Measurements from ENCODE around the gene RPL35A.
A peak's percentile ranks its signal among the peaks of the same experiment; 100 is the strongest.
"Not testable (repeated sequence)": the region's sequence is repeated elsewhere in the genome, so short reads cannot be mapped to it uniquely, and the experiment has no call there.

The RPL35A gene

DNA sequence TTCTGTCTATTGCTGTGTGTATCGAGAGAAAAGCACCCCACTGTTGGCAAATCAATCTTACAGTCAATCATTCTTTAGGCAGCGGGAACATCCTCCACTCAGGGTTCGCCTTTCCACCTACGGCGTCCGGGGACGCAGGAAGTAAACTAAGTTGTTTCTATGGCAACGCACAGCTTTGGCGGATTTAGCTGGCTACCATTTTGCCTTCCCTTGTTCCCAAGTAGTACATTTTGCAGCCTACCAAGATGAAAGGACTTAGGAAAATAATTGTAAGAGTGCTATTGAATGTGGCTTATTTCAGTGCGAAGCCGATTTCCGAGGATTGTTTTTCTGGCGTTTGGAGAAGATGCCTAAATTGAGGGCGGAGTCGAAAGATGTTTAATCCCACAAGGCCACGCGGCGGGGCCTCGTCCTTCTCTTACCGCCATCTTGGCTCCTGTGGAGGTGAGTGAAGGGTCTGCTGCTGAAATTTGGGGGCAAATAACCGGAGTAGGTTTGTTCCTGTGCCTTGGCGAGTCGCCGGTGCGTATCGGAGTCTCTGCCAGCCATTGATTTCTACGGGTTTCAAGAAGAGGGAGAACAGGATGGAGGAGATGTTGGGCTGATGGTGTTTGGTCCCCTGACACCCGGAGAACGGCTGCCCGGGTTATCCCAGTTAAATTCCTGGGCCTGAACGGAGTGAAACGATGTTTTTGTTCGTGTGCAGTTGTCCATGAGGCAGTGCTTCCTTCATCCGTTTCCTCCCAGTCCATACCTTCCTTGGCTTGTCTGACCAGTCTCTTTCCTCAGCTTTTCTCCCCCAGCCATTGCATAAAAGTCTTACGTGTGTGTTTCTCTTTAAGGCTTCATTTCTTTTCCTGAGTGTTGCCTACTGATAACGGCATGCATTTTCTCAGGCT is at the start of gene RPL35A:
Gene RPL35A, plus strand, starts transcription at position 413 of the 899 bp plus-strand sequence. CDS start 778 bp downstream, outside the sequence.
- Histone ChIP-seq H3K36me3 (replicated peaks) (peaks cover 44% of the 10 kb centered on the region), H3K27me3 (replicated peaks) (no peaks in the 10 kb centered on the region), H3K27ac (peak within 1 kb of the TSS; percentile 99), H3K4me3 (ENCODE audit: low read depth, low read length) (peak within 1 kb of the TSS; percentile 98)
- peak; percentile 93 for DNase-seq
- in situ Hi-C loops (cut with HindIII; ENCODE audit: low pct_ligation_motif_present, low sequenced_read_pairs): no loop called here
- TF ChIP-seq, protein P1, sequence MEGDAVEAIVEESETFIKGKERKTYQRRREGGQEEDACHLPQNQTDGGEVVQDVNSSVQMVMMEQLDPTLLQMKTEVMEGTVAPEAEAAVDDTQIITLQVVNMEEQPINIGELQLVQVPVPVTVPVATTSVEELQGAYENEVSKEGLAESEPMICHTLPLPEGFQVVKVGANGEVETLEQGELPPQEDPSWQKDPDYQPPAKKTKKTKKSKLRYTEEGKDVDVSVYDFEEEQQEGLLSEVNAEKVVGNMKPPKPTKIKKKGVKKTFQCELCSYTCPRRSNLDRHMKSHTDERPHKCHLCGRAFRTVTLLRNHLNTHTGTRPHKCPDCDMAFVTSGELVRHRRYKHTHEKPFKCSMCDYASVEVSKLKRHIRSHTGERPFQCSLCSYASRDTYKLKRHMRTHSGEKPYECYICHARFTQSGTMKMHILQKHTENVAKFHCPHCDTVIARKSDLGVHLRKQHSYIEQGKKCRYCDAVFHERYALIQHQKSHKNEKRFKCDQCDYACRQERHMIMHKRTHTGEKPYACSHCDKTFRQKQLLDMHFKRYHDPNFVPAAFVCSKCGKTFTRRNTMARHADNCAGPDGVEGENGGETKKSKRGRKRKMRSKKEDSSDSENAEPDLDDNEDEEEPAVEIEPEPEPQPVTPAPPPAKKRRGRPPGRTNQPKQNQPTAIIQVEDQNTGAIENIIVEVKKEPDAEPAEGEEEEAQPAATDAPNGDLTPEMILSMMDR (IDR thresholded peaks at IDR 0.05; ENCODE audit: low read depth, low read length, missing control alignments): no peak

DNA sequence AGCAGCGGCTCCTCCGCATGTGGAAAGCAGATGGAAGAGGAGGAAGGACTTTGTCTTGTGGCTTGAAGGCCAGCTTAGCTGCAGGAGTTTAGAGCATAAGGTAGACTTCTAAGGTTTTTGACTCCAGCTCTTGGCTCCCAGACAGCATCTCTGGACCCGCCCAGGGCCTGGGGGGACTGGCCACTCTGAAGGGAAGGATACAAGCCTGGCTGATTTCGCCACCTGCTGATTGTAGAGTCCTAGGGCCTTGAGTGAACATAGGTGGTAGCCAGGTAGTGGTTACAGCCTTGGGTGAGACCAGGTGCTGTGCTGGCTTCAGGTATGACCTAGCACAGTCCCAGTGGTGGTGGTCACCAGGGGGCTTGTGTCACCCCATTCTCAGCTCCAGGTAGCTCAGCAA is 48.4 kb upstream of the RPL35A start:
- in situ Hi-C loops (cut with HindIII; ENCODE audit: low pct_ligation_motif_present, low sequenced_read_pairs): no loop called here
- Histone ChIP-seq H3K27ac (no peak overlapping the region), H3K4me3 (ENCODE audit: low read depth, low read length) (no peak overlapping the region), H3K36me3 (replicated peaks) (no peaks in the 10 kb centered on the region), H3K27me3 (replicated peaks) (no peaks in the 10 kb centered on the region)
- no peak for DNase-seq
- TF ChIP-seq, protein P1 (IDR thresholded peaks at IDR 0.05; ENCODE audit: low read depth, low read length, missing control alignments): no peak

DNA sequence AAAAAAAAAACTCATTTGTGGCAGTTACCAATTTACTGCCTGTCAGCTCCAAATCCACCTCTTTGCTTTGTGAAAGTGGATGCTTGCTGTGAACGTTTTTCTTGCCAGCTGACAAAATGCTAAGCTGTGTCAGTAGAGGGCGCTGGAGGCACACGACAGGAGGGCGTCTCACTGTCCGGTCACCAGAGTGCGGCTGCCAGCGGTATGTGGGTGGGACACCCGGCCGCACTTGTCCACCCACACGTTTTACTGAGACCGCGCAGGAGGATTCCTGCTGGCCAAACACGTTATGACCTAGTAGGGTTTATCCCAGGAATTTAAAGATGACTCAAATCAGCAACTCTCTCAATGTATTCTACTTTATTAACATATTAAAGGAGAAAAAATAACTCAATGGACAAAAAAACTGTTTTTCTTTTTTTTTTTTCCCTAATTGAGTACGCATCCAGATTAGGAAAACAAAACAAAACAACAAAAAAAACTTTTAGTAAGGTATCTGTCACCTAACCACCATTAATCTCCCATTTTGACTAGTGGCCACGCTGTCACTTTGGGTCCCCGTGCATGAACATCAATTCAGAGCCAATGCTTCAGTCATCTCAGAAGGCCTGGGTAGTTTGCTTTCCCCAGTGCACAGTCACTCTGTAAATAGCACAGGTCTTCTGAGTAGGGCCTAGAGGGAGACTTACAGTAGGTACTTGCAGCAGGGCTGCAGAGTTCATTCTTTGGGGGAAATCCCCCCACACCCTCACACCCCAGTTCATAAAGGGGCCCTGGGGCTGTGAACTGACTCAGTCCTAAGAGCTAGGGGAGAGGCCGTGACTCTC is 43.8 kb upstream of the RPL35A start:
- Histone ChIP-seq H3K27me3 (replicated peaks) (no peaks in the 10 kb centered on the region), H3K4me3 (ENCODE audit: low read depth, low read length) (no peak overlapping the region), H3K36me3 (replicated peaks) (no peaks in the 10 kb centered on the region), H3K27ac (no peak overlapping the region)
- in situ Hi-C loops (cut with HindIII; ENCODE audit: low pct_ligation_motif_present, low sequenced_read_pairs): no loop called here
- TF ChIP-seq, protein P1 (IDR thresholded peaks at IDR 0.05; ENCODE audit: low read depth, low read length, missing control alignments): peak; percentile 96
- peak; percentile 94 for DNase-seq

DNA sequence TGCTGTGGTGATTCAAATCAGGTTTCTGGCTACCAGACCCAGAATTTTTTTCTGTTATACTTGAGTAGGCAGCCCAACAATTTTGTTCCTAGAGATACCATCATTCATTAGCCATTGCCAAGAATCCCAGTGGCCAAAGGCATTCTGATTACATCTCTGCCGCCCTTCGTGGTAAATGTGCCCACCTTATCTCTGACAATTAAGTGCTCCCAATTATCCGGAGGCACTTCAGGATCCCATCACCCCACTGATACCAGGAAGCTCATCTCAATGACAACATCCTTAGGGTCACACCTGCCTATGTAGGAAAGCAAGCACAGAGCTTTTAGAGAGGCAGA is 43.2 kb upstream of the RPL35A start:
- Histone ChIP-seq H3K27me3 (replicated peaks) (no peaks in the 10 kb centered on the region), H3K36me3 (replicated peaks) (no peaks in the 10 kb centered on the region), H3K4me3 (ENCODE audit: low read depth, low read length) (no peak overlapping the region), H3K27ac (no peak overlapping the region)
- DNase-seq: no peak
- TF ChIP-seq, protein P1 (IDR thresholded peaks at IDR 0.05; ENCODE audit: low read depth, low read length, missing control alignments): no peak
- in situ Hi-C loops (cut with HindIII; ENCODE audit: low pct_ligation_motif_present, low sequenced_read_pairs): no loop called here

DNA sequence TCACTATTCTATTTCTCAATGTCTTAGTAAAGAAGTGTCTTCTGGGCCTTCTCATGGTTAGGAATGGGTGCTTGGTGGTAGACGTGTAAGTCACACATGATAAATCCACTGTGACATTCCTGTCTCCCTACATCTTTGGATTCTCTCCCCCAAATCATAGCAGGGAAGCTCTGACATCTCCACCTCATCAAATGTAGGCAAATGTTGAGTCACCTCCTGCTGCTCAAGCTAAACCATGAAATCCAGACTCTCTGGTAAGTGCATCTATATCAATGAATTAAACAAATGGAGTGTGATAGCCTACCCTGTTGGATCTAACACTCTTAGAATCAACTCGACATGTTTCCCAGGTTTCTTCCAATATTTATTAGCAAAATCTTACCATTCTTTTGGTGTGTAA is 42.8 kb upstream of the RPL35A start:
- in situ Hi-C loops (cut with HindIII; ENCODE audit: low pct_ligation_motif_present, low sequenced_read_pairs): no loop called here
- TF ChIP-seq, protein P1 (IDR thresholded peaks at IDR 0.05; ENCODE audit: low read depth, low read length, missing control alignments): no peak
- H3K27ac ChIP-seq: no peak overlapping the region

DNA sequence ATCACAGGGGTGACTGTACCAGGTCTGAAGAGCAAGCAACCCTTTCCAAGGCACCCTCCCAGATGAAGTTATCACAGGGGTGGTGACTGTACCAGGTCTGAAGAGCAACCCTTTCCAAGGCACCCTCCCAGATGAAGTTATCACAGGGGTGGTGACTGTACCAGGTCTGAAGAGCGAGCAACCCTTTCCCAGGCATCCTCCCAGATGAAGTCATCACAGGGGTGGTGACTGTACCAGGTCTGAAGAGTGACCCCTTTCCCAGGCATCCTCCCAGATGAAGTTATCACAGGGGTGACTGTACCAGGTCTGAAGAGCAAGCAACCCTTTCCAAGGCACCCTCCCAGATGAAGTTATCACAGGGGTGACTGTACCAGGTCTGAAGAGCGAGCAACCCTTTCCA is 41.4 kb upstream of the RPL35A start:
- DNase-seq: peak; percentile 11
- H3K4me3 ChIP-seq (ENCODE audit: low read depth, low read length); in situ Hi-C loops (cut with HindIII; ENCODE audit: low pct_ligation_motif_present, low sequenced_read_pairs); H3K27ac ChIP-seq; H3K27me3 ChIP-seq (replicated peaks); H3K36me3 ChIP-seq (replicated peaks): not testable (repeated sequence)

More for the DNA sequence above, 42.8 kb upstream of the RPL35A start:
- H3K4me3 ChIP-seq (ENCODE audit: low read depth, low read length): no peak overlapping the region
- H3K36me3 ChIP-seq (replicated peaks): no peaks in the 10 kb centered on the region
- DNase-seq: no peak
- H3K27me3 ChIP-seq (replicated peaks): no peaks in the 10 kb centered on the region

Data from brain microvascular endothelial cell (primary cell).